ENCODE results near the gene YAE1. TPM values are rescaled to one million over a fixed set of nuclear protein-coding genes. Genes with fewer than 3 reads are reported as not detected.

The YAE1 gene
- total RNA-seq, 1 experiment from 2014 or later: 21.9 TPM

DNA sequence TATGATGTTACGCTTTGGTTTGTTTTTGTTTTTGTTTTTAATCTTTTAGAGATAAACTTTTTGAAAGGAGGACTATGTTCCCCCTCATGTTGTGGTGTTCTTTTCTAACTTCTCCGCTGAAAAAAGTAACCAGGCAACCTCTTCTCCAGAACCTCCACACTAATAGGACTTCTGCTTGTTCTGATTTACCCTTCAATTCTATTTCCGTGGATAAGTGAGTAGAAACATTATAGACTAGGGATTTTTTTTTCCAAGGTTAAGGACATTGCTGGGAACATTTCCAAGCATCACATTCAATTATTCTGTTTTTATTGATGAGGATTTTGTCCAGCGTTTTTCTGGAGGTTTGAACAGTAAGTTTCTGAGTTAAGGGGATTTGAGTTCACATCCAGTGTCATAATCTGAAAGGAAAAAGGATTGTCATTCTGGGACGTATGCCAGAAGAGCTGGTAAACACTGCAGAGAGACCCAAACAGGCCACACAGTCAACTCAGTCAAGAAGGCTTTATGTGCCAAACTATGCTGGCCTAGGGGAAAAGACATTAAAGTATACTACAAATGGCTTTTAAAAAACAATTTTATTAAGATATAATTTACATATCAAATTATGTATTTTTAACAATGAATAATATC is 28.9 kb downstream of the YAE1 start (continued):
- TF ChIP-seq CBFB (CRISPR knock-in tag; IDR thresholded peaks at IDR 0.05; ENCODE audit: low read depth) (no peak), ZNF423 (CRISPR knock-in tag; IDR thresholded peaks at IDR 0.05) (no peak), MXD4 (CRISPR knock-in tag; IDR thresholded peaks at IDR 0.05; ENCODE audit: borderline replicate concordance) (no peak), ZNF121 (CRISPR knock-in tag; IDR thresholded peaks at IDR 0.05) (no peak)
- TF ChIP-seq, protein P1, sequence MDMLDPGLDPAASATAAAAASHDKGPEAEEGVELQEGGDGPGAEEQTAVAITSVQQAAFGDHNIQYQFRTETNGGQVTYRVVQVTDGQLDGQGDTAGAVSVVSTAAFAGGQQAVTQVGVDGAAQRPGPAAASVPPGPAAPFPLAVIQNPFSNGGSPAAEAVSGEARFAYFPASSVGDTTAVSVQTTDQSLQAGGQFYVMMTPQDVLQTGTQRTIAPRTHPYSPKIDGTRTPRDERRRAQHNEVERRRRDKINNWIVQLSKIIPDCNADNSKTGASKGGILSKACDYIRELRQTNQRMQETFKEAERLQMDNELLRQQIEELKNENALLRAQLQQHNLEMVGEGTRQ (CRISPR knock-in tag; IDR thresholded peaks at IDR 0.05): no peak
- TF ChIP-seq, protein P2, sequence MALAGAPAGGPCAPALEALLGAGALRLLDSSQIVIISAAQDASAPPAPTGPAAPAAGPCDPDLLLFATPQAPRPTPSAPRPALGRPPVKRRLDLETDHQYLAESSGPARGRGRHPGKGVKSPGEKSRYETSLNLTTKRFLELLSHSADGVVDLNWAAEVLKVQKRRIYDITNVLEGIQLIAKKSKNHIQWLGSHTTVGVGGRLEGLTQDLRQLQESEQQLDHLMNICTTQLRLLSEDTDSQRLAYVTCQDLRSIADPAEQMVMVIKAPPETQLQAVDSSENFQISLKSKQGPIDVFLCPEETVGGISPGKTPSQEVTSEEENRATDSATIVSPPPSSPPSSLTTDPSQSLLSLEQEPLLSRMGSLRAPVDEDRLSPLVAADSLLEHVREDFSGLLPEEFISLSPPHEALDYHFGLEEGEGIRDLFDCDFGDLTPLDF (CRISPR knock-in tag; IDR thresholded peaks at IDR 0.05): no peak

DNA sequence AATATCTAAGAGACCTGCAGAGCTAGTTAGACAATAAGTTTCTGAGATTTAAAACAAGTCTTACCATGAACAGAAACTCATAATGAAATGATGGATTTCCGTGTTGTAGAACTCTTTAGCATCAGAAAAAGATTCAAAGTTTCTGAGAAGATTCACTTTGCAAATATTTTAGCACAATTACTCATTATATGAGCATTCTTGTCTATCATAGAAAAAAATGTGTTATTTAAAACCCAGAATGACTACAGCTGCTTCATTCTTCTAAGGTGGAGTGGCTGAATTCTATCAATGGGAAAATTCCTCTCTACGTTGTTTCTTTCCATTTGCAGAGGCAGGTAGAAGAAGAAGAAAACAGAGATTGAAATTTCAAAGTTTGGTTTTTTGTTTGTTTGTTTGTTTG is 36.1 kb downstream of the YAE1 start:
- POLR2A ChIA-PET: interaction anchor here (0.7 kb wide), 1 partner anchor 196 kb away, joined by 3 read pairs; no protein-coding TSS in a partner anchor
- ATAC-seq: no peak
- H3K9me3 Mint-ChIP-seq: peaks cover 14% of the 10 kb centered on the region
- CTCF ChIA-PET: no interaction called here
- DNase-seq (ENCODE audit: low spot score): no peak
- no peak overlapping the region for H3K4me3 Mint-ChIP-seq
- H3K36me3 Mint-ChIP-seq: no peaks in the 10 kb centered on the region
- H3K4me1 Mint-ChIP-seq: no peaks in the 10 kb centered on the region
- H3K27me3 Mint-ChIP-seq (ENCODE audit: low read depth): no peaks in the 10 kb centered on the region
- H3K27ac Mint-ChIP-seq: no peak overlapping the region
- TF ChIP-seq, protein P3, sequence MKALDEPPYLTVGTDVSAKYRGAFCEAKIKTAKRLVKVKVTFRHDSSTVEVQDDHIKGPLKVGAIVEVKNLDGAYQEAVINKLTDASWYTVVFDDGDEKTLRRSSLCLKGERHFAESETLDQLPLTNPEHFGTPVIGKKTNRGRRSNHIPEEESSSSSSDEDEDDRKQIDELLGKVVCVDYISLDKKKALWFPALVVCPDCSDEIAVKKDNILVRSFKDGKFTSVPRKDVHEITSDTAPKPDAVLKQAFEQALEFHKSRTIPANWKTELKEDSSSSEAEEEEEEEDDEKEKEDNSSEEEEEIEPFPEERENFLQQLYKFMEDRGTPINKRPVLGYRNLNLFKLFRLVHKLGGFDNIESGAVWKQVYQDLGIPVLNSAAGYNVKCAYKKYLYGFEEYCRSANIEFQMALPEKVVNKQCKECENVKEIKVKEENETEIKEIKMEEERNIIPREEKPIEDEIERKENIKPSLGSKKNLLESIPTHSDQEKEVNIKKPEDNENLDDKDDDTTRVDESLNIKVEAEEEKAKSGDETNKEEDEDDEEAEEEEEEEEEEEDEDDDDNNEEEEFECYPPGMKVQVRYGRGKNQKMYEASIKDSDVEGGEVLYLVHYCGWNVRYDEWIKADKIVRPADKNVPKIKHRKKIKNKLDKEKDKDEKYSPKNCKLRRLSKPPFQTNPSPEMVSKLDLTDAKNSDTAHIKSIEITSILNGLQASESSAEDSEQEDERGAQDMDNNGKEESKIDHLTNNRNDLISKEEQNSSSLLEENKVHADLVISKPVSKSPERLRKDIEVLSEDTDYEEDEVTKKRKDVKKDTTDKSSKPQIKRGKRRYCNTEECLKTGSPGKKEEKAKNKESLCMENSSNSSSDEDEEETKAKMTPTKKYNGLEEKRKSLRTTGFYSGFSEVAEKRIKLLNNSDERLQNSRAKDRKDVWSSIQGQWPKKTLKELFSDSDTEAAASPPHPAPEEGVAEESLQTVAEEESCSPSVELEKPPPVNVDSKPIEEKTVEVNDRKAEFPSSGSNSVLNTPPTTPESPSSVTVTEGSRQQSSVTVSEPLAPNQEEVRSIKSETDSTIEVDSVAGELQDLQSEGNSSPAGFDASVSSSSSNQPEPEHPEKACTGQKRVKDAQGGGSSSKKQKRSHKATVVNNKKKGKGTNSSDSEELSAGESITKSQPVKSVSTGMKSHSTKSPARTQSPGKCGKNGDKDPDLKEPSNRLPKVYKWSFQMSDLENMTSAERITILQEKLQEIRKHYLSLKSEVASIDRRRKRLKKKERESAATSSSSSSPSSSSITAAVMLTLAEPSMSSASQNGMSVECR (CRISPR knock-in tag; IDR thresholded peaks at IDR 0.05; ENCODE audit: borderline replicate concordance): no peak
- TF ChIP-seq, protein P4, sequence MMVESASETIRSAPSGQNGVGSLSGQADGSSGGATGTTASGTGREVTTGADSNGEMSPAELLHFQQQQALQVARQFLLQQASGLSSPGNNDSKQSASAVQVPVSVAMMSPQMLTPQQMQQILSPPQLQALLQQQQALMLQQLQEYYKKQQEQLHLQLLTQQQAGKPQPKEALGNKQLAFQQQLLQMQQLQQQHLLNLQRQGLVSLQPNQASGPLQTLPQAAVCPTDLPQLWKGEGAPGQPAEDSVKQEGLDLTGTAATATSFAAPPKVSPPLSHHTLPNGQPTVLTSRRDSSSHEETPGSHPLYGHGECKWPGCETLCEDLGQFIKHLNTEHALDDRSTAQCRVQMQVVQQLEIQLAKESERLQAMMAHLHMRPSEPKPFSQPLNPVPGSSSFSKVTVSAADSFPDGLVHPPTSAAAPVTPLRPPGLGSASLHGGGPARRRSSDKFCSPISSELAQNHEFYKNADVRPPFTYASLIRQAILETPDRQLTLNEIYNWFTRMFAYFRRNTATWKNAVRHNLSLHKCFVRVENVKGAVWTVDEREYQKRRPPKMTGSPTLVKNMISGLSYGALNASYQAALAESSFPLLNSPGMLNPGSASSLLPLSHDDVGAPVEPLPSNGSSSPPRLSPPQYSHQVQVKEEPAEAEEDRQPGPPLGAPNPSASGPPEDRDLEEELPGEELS (CRISPR knock-in tag; IDR thresholded peaks at IDR 0.05): no peak
- no peak for TF ChIP-seq ZNF416 (CRISPR knock-in tag; IDR thresholded peaks at IDR 0.05)
- TF ChIP-seq, protein P5, sequence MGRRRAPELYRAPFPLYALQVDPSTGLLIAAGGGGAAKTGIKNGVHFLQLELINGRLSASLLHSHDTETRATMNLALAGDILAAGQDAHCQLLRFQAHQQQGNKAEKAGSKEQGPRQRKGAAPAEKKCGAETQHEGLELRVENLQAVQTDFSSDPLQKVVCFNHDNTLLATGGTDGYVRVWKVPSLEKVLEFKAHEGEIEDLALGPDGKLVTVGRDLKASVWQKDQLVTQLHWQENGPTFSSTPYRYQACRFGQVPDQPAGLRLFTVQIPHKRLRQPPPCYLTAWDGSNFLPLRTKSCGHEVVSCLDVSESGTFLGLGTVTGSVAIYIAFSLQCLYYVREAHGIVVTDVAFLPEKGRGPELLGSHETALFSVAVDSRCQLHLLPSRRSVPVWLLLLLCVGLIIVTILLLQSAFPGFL (CRISPR knock-in tag; IDR thresholded peaks at IDR 0.05; ENCODE audit: borderline replicate concordance): no peak
- TF ChIP-seq, protein P6, sequence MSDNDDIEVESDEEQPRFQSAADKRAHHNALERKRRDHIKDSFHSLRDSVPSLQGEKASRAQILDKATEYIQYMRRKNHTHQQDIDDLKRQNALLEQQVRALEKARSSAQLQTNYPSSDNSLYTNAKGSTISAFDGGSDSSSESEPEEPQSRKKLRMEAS (CRISPR knock-in tag; IDR thresholded peaks at IDR 0.05): no peak
- no peak for TF ChIP-seq JUN (CRISPR knock-in tag; IDR thresholded peaks at IDR 0.05)
- no peak for TF ChIP-seq IRF2 (CRISPR knock-in tag; IDR thresholded peaks at IDR 0.05; ENCODE audit: borderline replicate concordance, low read depth)
- TF ChIP-seq, protein P7, sequence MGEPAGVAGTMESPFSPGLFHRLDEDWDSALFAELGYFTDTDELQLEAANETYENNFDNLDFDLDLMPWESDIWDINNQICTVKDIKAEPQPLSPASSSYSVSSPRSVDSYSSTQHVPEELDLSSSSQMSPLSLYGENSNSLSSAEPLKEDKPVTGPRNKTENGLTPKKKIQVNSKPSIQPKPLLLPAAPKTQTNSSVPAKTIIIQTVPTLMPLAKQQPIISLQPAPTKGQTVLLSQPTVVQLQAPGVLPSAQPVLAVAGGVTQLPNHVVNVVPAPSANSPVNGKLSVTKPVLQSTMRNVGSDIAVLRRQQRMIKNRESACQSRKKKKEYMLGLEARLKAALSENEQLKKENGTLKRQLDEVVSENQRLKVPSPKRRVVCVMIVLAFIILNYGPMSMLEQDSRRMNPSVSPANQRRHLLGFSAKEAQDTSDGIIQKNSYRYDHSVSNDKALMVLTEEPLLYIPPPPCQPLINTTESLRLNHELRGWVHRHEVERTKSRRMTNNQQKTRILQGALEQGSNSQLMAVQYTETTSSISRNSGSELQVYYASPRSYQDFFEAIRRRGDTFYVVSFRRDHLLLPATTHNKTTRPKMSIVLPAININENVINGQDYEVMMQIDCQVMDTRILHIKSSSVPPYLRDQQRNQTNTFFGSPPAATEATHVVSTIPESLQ (CRISPR knock-in tag; IDR thresholded peaks at IDR 0.05): no peak
- no peak for TF ChIP-seq NFYB (CRISPR knock-in tag; conservative IDR thresholded peaks at IDR 0.05; ENCODE audit: low read depth)
- TF ChIP-seq, protein P8, sequence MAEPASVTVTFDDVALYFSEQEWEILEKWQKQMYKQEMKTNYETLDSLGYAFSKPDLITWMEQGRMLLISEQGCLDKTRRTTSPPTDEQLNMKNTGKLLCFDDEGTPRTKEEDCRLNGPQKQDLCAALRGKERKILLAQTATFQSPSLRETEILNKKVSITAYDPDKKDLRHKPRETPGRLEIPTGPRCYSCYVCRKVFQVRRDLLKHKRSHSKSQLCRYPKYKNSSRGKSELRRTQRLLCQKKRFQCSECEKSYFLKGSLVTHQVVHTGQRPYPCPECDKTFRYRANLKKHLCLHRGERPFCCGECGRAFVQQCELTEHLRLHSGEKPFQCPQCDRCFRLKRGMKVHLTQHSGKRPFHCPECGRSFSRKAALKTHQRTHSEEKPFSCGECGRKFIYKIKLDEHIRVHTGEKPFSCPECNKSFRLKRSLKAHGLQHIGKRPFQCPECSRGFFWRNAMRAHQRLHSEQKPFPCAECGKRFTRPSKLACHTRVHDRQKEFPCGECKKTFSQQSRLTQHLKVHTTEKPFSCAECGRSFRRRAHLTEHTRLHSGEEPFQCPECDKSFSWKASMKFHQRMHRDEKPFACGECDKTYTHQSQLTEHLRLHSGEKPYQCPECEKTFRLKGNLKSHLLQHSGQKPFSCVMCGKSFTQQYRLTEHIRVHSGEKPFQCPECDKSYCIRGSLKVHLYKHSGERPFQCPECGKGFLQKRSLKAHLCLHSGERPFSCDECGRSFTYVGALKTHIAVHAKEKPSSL (CRISPR knock-in tag; conservative IDR thresholded peaks at IDR 0.05): no peak
- no peak for TF ChIP-seq ZNF219 (CRISPR knock-in tag; IDR thresholded peaks at IDR 0.05; ENCODE audit: borderline replicate concordance)
- TF ChIP-seq, protein P9, sequence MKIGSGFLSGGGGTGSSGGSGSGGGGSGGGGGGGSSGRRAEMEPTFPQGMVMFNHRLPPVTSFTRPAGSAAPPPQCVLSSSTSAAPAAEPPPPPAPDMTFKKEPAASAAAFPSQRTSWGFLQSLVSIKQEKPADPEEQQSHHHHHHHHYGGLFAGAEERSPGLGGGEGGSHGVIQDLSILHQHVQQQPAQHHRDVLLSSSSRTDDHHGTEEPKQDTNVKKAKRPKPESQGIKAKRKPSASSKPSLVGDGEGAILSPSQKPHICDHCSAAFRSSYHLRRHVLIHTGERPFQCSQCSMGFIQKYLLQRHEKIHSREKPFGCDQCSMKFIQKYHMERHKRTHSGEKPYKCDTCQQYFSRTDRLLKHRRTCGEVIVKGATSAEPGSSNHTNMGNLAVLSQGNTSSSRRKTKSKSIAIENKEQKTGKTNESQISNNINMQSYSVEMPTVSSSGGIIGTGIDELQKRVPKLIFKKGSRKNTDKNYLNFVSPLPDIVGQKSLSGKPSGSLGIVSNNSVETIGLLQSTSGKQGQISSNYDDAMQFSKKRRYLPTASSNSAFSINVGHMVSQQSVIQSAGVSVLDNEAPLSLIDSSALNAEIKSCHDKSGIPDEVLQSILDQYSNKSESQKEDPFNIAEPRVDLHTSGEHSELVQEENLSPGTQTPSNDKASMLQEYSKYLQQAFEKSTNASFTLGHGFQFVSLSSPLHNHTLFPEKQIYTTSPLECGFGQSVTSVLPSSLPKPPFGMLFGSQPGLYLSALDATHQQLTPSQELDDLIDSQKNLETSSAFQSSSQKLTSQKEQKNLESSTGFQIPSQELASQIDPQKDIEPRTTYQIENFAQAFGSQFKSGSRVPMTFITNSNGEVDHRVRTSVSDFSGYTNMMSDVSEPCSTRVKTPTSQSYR (CRISPR knock-in tag; IDR thresholded peaks at IDR 0.05): no peak

All from WTC11 (cell line).